Brain microvascular endothelial cell (primary cell): ENCODE results near the gene CDK5RAP2.

Experiments
- DNase-seq: peaks from one replicate; pipeline ENCODE4 v3.0.0-alpha.2; 2020
- H3K27ac ChIP-seq: fragments of 250-450 bp; sonication (Bioruptor Pico); 2 replicates; pipeline ENCODE4 v1.5.1; 2020; ENCODE audit warnings: mild to moderate bottlenecking, moderate library complexity
- H3K27me3 ChIP-seq: fragments of 250-450 bp; sonication (Bioruptor Pico); replicated peaks from 2 replicates; pipeline ENCODE4 v1.5.1; 2020; ENCODE audit warnings: mild to moderate bottlenecking
- H3K36me3 ChIP-seq: fragments of 250-450 bp; sonication (Bioruptor Pico); replicated peaks from 2 replicates; pipeline ENCODE4 v1.5.1; 2020; ENCODE audit warnings: mild to moderate bottlenecking
- H3K4me3 ChIP-seq: 2 replicates; pipeline ENCODE4 v1.5.1; 2011; ENCODE audit warnings: low read depth, mild to moderate bottlenecking, control low read depth, low read length, moderate library complexity
- in situ Hi-C: cut with HindIII; loops from 2 replicates; pipeline ENCODE4 v1.10.0; 2017; ENCODE audit warnings: low sequenced_read_pairs, low pct_ligation_motif_present
- TF ChIP-seq, protein P1 (sequence below): IDR thresholded peaks from 2 replicates; pipeline ENCODE4 v1.5.1; 2011; ENCODE audit warnings: low read depth, mild to moderate bottlenecking, moderate library complexity, low read length, control low read depth, inconsistent platforms; ENCODE audit errors: missing control alignments

Gene CDK5RAP2

DNA sequence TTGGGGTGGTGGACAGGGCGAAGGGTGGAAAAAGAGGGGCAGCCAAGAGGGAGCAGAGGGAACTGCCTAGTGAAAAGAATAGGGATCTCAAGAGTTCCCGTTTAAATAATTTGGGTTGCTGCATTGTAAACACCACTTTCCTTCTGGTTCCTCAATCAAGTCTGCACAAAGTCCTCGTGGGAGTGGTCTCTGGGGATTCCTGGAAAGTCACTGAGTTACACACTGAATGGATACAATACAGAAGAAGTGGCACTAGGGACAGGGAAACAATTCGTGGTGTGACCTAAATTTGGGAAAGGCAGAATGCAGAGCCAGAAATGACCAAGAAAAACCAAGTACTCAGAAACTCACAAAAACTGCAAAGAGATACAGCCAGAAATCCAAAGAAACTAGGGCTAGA, 161.7 kb downstream of the CDK5RAP2 start:
- no peak overlapping the region for H3K27ac ChIP-seq
- no peak overlapping the region for H3K4me3 ChIP-seq
- in situ Hi-C loops, result no loop called here
- H3K27me3 ChIP-seq, result no peaks in the 10 kb centered on the region
- TF ChIP-seq, protein P1, sequence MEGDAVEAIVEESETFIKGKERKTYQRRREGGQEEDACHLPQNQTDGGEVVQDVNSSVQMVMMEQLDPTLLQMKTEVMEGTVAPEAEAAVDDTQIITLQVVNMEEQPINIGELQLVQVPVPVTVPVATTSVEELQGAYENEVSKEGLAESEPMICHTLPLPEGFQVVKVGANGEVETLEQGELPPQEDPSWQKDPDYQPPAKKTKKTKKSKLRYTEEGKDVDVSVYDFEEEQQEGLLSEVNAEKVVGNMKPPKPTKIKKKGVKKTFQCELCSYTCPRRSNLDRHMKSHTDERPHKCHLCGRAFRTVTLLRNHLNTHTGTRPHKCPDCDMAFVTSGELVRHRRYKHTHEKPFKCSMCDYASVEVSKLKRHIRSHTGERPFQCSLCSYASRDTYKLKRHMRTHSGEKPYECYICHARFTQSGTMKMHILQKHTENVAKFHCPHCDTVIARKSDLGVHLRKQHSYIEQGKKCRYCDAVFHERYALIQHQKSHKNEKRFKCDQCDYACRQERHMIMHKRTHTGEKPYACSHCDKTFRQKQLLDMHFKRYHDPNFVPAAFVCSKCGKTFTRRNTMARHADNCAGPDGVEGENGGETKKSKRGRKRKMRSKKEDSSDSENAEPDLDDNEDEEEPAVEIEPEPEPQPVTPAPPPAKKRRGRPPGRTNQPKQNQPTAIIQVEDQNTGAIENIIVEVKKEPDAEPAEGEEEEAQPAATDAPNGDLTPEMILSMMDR, result no peak
- DNase-seq, result no peak
- H3K36me3 ChIP-seq, result no peaks in the 10 kb centered on the region

DNA sequence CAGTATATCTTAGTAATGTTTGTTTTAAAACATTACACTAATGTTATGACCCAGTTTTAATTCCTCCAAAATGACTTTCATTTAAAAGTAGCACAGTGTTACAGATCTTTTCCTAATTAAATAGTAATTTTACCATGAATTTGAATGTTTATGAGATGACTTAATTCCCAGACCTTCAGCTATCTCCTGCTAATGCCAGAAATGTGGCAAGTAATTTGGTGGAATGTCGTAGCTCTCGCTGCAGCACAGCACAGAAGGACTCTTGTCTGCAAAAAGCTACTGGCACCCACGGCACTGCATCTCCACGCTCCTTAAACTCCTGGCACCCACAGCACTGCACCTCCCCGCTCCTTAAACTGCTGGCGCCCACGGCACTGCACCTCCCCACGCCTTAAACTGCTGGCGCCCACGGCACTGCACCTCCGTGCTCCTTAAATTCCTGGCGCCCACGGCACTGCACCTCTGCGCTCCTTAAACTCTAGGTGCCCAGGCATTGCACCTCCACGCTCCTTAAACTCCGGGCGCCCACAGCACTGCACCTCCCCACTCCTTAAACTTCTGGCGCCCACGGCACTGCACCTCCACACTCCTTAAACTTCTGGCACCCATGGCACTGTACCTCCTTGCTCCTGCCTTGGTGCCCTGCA, 163.1 kb downstream of the CDK5RAP2 start:
- Histone ChIP-seq H3K36me3 (no peaks in the 10 kb centered on the region), H3K27me3 (no peaks in the 10 kb centered on the region), H3K4me3 (no peak overlapping the region), H3K27ac (no peak overlapping the region)
- DNase-seq, result no peak
- in situ Hi-C loops, result no loop called here
- TF ChIP-seq, protein P1, result no peak

DNA sequence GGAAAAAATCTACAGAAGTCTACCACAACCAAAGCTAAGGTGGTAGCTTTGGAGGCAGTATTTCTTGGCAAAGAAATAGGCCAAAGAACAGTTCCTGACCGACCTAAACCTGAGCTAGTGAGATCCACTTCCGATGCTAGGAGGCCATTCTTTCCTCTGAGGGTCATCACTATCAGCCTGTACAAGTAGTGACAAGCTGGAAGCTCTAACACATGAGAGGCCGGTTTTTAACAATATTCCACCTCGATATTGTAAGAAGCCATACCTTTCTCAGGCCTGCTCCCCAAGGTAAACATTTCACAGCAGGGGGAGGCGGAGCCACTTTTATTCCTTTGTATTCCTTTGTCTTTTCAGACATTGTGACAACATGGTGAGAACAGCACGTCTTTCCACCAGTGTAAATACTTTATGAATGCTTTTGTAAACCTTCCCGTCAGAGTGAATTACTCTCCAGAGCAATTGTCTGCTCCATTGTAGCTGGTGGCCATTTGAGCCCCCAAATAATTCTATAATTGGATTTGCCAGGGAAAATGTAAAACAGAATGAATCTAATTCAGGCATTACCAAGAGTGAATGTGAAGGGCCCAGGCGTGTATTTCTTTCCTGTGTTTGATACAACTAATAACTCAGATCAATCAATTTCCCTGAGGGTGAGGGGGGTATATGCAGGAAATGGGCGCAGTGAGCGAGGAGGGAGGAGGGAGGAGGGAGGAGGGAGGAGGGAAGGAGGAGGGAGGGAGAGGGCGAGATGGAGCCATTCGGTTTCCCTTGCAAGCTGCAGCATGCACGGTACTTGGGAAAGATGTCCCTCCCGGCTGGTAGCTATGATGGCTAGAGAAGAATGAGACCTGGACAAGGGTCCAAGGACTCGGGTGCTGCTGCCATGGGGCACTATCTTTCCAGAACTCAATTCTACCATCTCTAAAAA, 166.6 kb downstream of the CDK5RAP2 start:
- H3K27ac ChIP-seq, result no peak overlapping the region
- H3K36me3 ChIP-seq, result peaks cover 3% of the 10 kb centered on the region
- in situ Hi-C loops, result no loop called here
- no peak for DNase-seq
- H3K27me3 ChIP-seq, result no peaks in the 10 kb centered on the region
- no peak overlapping the region for H3K4me3 ChIP-seq
- TF ChIP-seq, protein P1, result no peak

DNA sequence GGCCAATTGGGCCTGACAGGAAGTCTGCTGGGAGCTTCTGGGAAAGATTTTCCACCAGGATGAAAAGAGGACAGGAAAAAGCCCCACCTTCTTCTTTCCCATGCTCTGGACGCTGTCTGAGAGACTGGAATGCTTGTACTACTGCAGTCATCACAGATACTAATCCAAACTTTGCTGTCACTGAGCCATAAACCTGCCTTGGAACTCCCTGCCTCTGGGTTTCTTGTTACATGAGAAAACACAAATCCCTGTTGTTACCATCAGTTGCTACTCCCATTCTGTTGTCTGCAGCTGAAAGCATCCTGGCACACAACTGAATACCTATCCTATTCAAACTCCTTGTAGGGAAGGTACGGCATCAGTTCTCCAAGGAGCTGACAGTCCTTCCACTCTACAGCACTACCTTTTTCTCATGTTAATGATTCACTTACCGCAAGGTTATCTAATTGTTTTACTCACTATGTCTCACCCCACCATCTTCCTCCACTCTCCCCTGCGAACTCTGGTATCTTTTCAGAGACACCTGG, 167.5 kb downstream of the CDK5RAP2 start:
- in situ Hi-C loops, result no loop called here
- no peaks in the 10 kb centered on the region for H3K27me3 ChIP-seq
- TF ChIP-seq, protein P1, result no peak
- H3K4me3 ChIP-seq, result no peak overlapping the region
- H3K27ac ChIP-seq, result peak overlapping the region; percentile 49
- peak; percentile 54 for DNase-seq
- peaks cover 10% of the 10 kb centered on the region for H3K36me3 ChIP-seq

DNA sequence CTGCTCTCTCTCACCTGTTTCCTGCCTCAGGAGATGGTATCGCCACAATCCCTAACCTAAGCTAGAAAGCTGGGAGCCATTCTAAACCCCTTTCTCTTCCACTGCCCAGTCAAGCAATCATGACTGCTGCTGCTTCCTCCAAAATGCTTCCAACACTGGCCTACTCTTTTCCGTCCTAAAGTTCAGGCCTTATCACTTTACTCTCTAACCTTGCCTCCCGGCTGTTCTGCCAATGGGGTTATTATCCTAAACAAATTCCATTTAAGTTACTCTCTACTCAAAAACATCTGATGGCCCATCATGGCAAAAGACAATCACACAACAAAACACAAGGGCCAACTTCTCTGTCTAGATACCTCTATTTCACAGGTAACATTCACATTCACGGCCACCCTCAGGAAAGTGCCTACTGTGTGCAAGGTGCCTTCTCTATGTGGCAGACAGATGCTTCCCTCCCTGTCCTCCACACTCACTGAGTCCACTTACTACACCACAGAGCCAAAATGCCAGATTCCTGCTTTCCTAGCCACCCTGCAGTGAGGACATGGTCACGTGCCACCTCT, 168.0 kb downstream of the CDK5RAP2 start:
- TF ChIP-seq, protein P1, result no peak
- in situ Hi-C loops, result no loop called here
- Histone ChIP-seq H3K4me3 (no peak overlapping the region), H3K36me3 (peaks cover 10% of the 10 kb centered on the region), H3K27me3 (no peaks in the 10 kb centered on the region), H3K27ac (peak overlapping the region; percentile 49)
- DNase-seq, result no peak
